CD14-positive monocyte (primary cell): ENCODE measurements around the gene ZPLD1. TPM values are rescaled to one million over a fixed set of nuclear protein-coding genes. Genes with fewer than 3 reads are reported as not detected.

Experiments used
- DNase-seq, 3 donors: peaks; one replicate each; pipeline ENCODE4 v3.0.0-alpha.2; 2011 to 2022
- H2AFZ ChIP-seq: 2 replicates; pipeline ENCODE4 v1.6.0; 2012; ENCODE audit warnings: mild to moderate bottlenecking, low read depth, low read length, inconsistent platforms; ENCODE audit not compliant: insufficient read depth, poor library complexity, severe bottlenecking
- H3K27ac ChIP-seq, 2 donors: 1 replicate in 1 of 2; 2 replicates in 1 of 2; pipeline ENCODE4 v1.5.1; 2012 to 2013; ENCODE audit warnings: low read length in 2 of 2, control low read depth in 1 of 2, inconsistent platforms in 1 of 2, low read depth in 1 of 2, mild to moderate bottlenecking in 1 of 2
- H3K27me3 ChIP-seq, 2 donors: one replicate each; pipeline versions ENCODE4 v1.6.0 to v1.6.1; 2011 to 2013; ENCODE audit warnings: low read length in 2 of 2; ENCODE audit not compliant: control insufficient read depth in 2 of 2, insufficient read depth in 2 of 2
- H3K36me3 ChIP-seq, 2 donors: replicated peaks in 1 of 2; 1 replicate in 1 of 2; 2 replicates in 1 of 2; pipeline versions ENCODE4 v1.5.1 to v1.6.1; 2012 to 2013; ENCODE audit warnings: low read length in 2 of 2, control low read depth in 1 of 2, inconsistent platforms in 1 of 2, mild to moderate bottlenecking in 1 of 2; ENCODE audit not compliant: insufficient read depth in 2 of 2, control insufficient read depth in 1 of 2
- H3K4me1 ChIP-seq, 2 donors: 1 replicate in 1 of 2; 2 replicates in 1 of 2; pipeline versions ENCODE4 v1.5.1 to v1.6.1; 2012 to 2013; ENCODE audit warnings: low read length in 2 of 2, control low read depth in 1 of 2, inconsistent platforms in 1 of 2, mild to moderate bottlenecking in 1 of 2, moderate library complexity in 1 of 2; ENCODE audit not compliant: insufficient read depth in 2 of 2, control insufficient read depth in 1 of 2
- H3K4me2 ChIP-seq: replicated peaks from 2 replicates; pipeline ENCODE3; 2012; ENCODE audit warnings: low read length, moderate library complexity, mild to moderate bottlenecking; ENCODE audit not compliant: poor library complexity, severe bottlenecking; ENCODE audit errors: extremely low read depth
- H3K4me3 ChIP-seq, 3 experiments: fragments of 200-600 bp in 1 of 3; sonication (generic) in 1 of 3; replicated peaks in 1 of 3; 1 replicate in 2 of 3; 2 replicates in 1 of 3; pipeline ENCODE4 v1.5.1; 2011 to 2013; ENCODE audit warnings: low read length in 3 of 3, mild to moderate bottlenecking in 3 of 3, control low read depth in 2 of 3, low read depth in 2 of 3, inconsistent platforms in 1 of 3, moderate library complexity in 1 of 3
- H3K79me2 ChIP-seq: 2 replicates; pipeline ENCODE4 v1.6.0; 2012; ENCODE audit warnings: mild to moderate bottlenecking, control low read depth, inconsistent platforms, low read length, moderate library complexity; ENCODE audit not compliant: insufficient read depth
- H3K9ac ChIP-seq: 2 replicates; pipeline ENCODE4 v1.6.0; 2017; ENCODE audit warnings: low read length, mild to moderate bottlenecking; ENCODE audit not compliant: insufficient read depth, poor library complexity, severe bottlenecking
- H3K9me3 ChIP-seq, 2 donors: replicated peaks in 1 of 2; 1 replicate in 1 of 2; 2 replicates in 1 of 2; pipeline versions ENCODE4 v1.5.1 to v1.6.1; 2012 to 2013; ENCODE audit warnings: low read length in 2 of 2, control low read depth in 1 of 2; ENCODE audit not compliant: control insufficient read depth in 1 of 2, insufficient read depth in 1 of 2
- H4K20me1 ChIP-seq: 2 replicates; pipeline ENCODE4 v1.6.0; 2012; ENCODE audit warnings: mild to moderate bottlenecking, low read length, control low read depth, moderate library complexity; ENCODE audit not compliant: insufficient read depth
- H3K27ac Mint-ChIP-seq, 7 donors: one replicate each; pipeline ENCODE4 v1.8.0; 2020; ENCODE audit warnings: mild to moderate bottlenecking in 7 of 7, mixed read lengths in 7 of 7, moderate library complexity in 6 of 7, inconsistent platforms in 2 of 7
- H3K27me3 Mint-ChIP-seq, 3 donors: one replicate each; pipeline ENCODE4 v1.8.0; 2021 to 2022; ENCODE audit warnings: low read depth in 3 of 3, mild to moderate bottlenecking in 3 of 3, mixed read lengths in 3 of 3, moderate library complexity in 3 of 3, inconsistent platforms in 1 of 3
- H3K36me3 Mint-ChIP-seq, 2 donors: one replicate each; pipeline ENCODE4 v1.8.0; 2020; ENCODE audit warnings: mixed read lengths in 2 of 2, inconsistent platforms in 1 of 2, mild to moderate bottlenecking in 1 of 2
- H3K4me1 Mint-ChIP-seq: one replicate; pipeline ENCODE4 v1.8.0; 2020; ENCODE audit warnings: mild to moderate bottlenecking, mixed read lengths
- H3K4me3 Mint-ChIP-seq, 2 donors: one replicate each; pipeline ENCODE4 v1.8.0; 2020; ENCODE audit warnings: mild to moderate bottlenecking in 2 of 2, mixed read lengths in 2 of 2, moderate library complexity in 1 of 2
- H3K9me3 Mint-ChIP-seq, 7 donors: one replicate each; pipeline ENCODE4 v1.8.0; 2020 to 2022; ENCODE audit warnings: mixed read lengths in 7 of 7, mild to moderate bottlenecking in 6 of 7, moderate library complexity in 6 of 7, inconsistent platforms in 2 of 7
- WGBS: methylation state at CpG from one replicate; pipeline ENCODE4 v1.1.5; 2013; ENCODE audit warnings: missing lambda C conversion rate; ENCODE audit not compliant: insufficient coverage; 5-methylcytosine and 5-hydroxymethylcytosine counted together
- intact Hi-C, 2 donors: fragments of 100-400 bp; cut with micrococcal nuclease; formaldehyde crosslinking; loops; one replicate each; pipeline versions ENCODE4 v1.15.0 to v1.15.1; 2023
- polyA plus RNA-seq, 3 donors: library from polyadenylated mRNA; depleted of rRNA in 1 of 3; unstranded in 2 of 3; stranded (reverse) in 1 of 3; fragments of 300-500 nt in 2 of 3; fragments of >200 nt in 1 of 3; fragmentation: Illumina TruSeq in 2 of 3; gene quantifications; 1 replicate in 2 of 3; 2 replicates in 1 of 3; pipeline ENCODE4 v1.2.3, GENCODE V29; 2012 to 2021
- TF ChIP-seq, protein P1 (sequence below): fragments of 200-600 bp; IDR thresholded peaks from one replicate; pipeline ENCODE4 v1.8.0; 2022; ENCODE audit warnings: antibody characterized with exemption, mild to moderate bottlenecking

The ZPLD1 gene
- polyA plus RNA-seq, 3 donors = not detected

DNA sequence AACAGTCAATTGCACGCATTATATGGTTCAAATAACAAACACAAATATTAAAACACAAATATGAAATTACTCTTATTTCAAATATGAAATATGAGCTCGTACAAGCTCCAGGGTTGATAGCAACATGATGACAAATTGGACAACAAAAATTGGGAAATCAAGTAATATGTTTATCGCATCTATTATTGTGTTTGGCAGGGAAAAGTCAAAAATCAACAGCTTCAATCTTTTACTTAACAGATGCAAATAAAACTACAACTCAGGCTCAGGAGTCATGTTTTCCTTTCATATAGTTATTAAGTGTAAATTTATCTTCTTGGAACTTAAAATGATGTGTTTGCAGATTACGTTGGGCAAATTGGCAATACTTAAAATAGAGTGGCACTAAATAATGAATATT lies 41.4 kb downstream of the ZPLD1 start:
- Histone ChIP-seq H3K79me2 (no peaks in the 10 kb centered on the region), H3K27ac (no peak overlapping the region), H4K20me1 (no peaks in the 10 kb centered on the region), H3K4me3 (no peak overlapping the region), H3K9me3 (no peaks in the 10 kb centered on the region), H3K36me3 (no peaks in the 10 kb centered on the region), H3K9ac (no peak overlapping the region), H2AFZ (no peak overlapping the region), H3K27me3 (no peaks in the 10 kb centered on the region), H3K4me1 (no peaks in the 10 kb centered on the region), H3K4me2 (no peak overlapping the region)
- no peaks in the 10 kb centered on the region for H3K9me3 Mint-ChIP-seq
- no peaks in the 10 kb centered on the region for H3K27me3 Mint-ChIP-seq
- WGBS = no CpG with 5 or more reads among the region's 4 CpGs
- TF ChIP-seq, protein P1, sequence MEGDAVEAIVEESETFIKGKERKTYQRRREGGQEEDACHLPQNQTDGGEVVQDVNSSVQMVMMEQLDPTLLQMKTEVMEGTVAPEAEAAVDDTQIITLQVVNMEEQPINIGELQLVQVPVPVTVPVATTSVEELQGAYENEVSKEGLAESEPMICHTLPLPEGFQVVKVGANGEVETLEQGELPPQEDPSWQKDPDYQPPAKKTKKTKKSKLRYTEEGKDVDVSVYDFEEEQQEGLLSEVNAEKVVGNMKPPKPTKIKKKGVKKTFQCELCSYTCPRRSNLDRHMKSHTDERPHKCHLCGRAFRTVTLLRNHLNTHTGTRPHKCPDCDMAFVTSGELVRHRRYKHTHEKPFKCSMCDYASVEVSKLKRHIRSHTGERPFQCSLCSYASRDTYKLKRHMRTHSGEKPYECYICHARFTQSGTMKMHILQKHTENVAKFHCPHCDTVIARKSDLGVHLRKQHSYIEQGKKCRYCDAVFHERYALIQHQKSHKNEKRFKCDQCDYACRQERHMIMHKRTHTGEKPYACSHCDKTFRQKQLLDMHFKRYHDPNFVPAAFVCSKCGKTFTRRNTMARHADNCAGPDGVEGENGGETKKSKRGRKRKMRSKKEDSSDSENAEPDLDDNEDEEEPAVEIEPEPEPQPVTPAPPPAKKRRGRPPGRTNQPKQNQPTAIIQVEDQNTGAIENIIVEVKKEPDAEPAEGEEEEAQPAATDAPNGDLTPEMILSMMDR = no peak
- no peak overlapping the region for H3K4me3 Mint-ChIP-seq
- intact Hi-C loops = no loop called here
- DNase-seq = no peak
- H3K27ac Mint-ChIP-seq = no peak overlapping the region
- no peaks in the 10 kb centered on the region for H3K4me1 Mint-ChIP-seq
- H3K36me3 Mint-ChIP-seq = no peaks in the 10 kb centered on the region

DNA sequence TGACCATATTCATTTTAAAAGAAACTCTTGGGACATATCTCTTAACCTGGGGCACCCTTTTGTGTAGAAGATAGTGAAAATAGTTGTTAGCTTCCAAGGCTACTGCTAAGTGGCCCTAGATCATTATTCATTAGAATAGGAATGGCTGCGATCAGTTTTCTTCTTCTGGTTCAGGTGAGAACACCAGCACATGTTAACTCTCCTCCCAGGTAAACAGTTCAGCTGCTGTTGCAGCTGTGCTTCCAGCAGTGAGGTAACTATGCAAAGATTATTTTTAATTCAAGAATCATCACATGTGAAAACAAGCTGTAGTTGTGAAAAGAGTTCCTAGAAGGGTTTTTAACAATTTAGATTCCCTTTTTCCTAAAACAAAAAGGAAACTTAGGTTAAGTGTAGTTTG lies 43.3 kb downstream of the ZPLD1 start:
- H3K9me3 ChIP-seq = no peaks in the 10 kb centered on the region
- H3K4me1 ChIP-seq = no peaks in the 10 kb centered on the region
- no peaks in the 10 kb centered on the region for H3K36me3 ChIP-seq
- H3K9me3 Mint-ChIP-seq = no peaks in the 10 kb centered on the region
- no peak overlapping the region for H3K4me3 Mint-ChIP-seq
- intact Hi-C loops = no loop called here
- DNase-seq = no peak
- no peak overlapping the region for H3K9ac ChIP-seq
- H3K27me3 ChIP-seq = no peaks in the 10 kb centered on the region
- no peak overlapping the region for H3K27ac Mint-ChIP-seq
- H3K4me2 ChIP-seq = no peak overlapping the region
- H3K4me1 Mint-ChIP-seq = no peaks in the 10 kb centered on the region
- H4K20me1 ChIP-seq = no peaks in the 10 kb centered on the region
- WGBS = no CpG with 5 or more reads among the region's 1 CpG
- no peaks in the 10 kb centered on the region for H3K79me2 ChIP-seq
- TF ChIP-seq, protein P1 = no peak
- H3K27me3 Mint-ChIP-seq = no peaks in the 10 kb centered on the region
- no peak overlapping the region for H2AFZ ChIP-seq
- no peak overlapping the region for H3K4me3 ChIP-seq
- no peak overlapping the region for H3K27ac ChIP-seq
- no peaks in the 10 kb centered on the region for H3K36me3 Mint-ChIP-seq
